K562 (cell line): ENCODE measurements around the gene ADAP1. TPM values are rescaled to one million over a fixed set of nuclear protein-coding genes. Genes with fewer than 3 reads are reported as not detected.

Experiments
- ARID3B ChIP-seq: fragments of 250-450 bp; sonication (Bioruptor Pico); IDR thresholded peaks from 2 replicates; pipeline ENCODE4 v1.4.0; 2020; ENCODE audit warnings: borderline replicate concordance
- CTCF ChIP-seq, 3 experiments: IDR thresholded peaks in 2 of 3; conservative IDR thresholded peaks in 1 of 3; 2 replicates each; pipeline ENCODE4 v1.5.1; 2011 to 2012; ENCODE audit warnings: low read length in 3 of 3, mild to moderate bottlenecking in 3 of 3, control low read depth in 2 of 3, improper control_type of control experiment in 1 of 3, inconsistent platforms in 1 of 3, low read depth in 1 of 3, mixed read lengths in 1 of 3, moderate library complexity in 1 of 3; ENCODE audit not compliant: insufficient read depth in 2 of 3
- DACH1 ChIP-seq: fragments of 450-650 bp; IDR thresholded peaks from 2 replicates; pipeline ENCODE4 v1.6.1; 2018; ENCODE audit not compliant: partially characterized antibody
- GTF2B ChIP-seq: IDR thresholded peaks from 2 replicates; pipeline ENCODE4 v1.6.1; 2011; ENCODE audit not compliant: insufficient read length; ENCODE audit errors: extremely low read depth
- HDAC8 ChIP-seq: fragments of 450-650 bp; IDR thresholded peaks from 2 replicates; pipeline ENCODE4 v1.6.1; 2016; ENCODE audit warnings: mild to moderate bottlenecking, missing genetic modification characterization, moderate library complexity, missing compliant biosample characterization
- HMG20B ChIP-seq: fragments of 250-450 bp; sonication (Bioruptor Pico); IDR thresholded peaks from 2 replicates; pipeline ENCODE4 v1.5.0; 2021; ENCODE audit warnings: mild to moderate bottlenecking
- KDM5B ChIP-seq: fragments of 200-600 bp; sonication (generic); IDR thresholded peaks from 2 replicates; pipeline ENCODE4 v1.6.1; 2012; ENCODE audit warnings: low read depth, mild to moderate bottlenecking, moderate library complexity, low read length, control low read depth, inconsistent platforms; ENCODE audit not compliant: insufficient replicate concordance
- MAX ChIP-seq: sonication (generic); formaldehyde crosslinking; IDR thresholded peaks from 2 replicates; pipeline ENCODE4 v1.9.0; 2022; ENCODE audit warnings: mild to moderate bottlenecking, missing genetic modification reagents
- MTF1 ChIP-seq: fragments of 250-450 bp; sonication (Bioruptor Pico); IDR thresholded peaks from 2 replicates; pipeline ENCODE4 v1.9.0; 2021; ENCODE audit warnings: moderate library complexity, mild to moderate bottlenecking, inconsistent platforms, borderline replicate concordance
- NONO ChIP-seq, 2 experiments: fragments of 200-400 bp in 1 of 2; fragments of 450-650 bp in 1 of 2; formaldehyde crosslinking in 1 of 2; IDR thresholded peaks; 2 replicates each; pipeline ENCODE4 v1.6.1; 2017; ENCODE audit warnings: low read depth in 2 of 2, mild to moderate bottlenecking in 2 of 2, moderate library complexity in 2 of 2, low read length in 1 of 2
- SIN3A ChIP-seq, 2 experiments: fragments of 150-350 bp in 1 of 2; IDR thresholded peaks; 2 replicates each; pipeline ENCODE4 v1.6.1; 2011 to 2016; ENCODE audit warnings: borderline replicate concordance in 2 of 2, low read depth in 2 of 2, low read length in 2 of 2, mild to moderate bottlenecking in 2 of 2, moderate library complexity in 2 of 2; ENCODE audit not compliant: control insufficient read depth in 1 of 2
- TBL1XR1 ChIP-seq, 2 experiments: IDR thresholded peaks; 2 replicates each; pipeline ENCODE4 v1.6.1; 2012; ENCODE audit warnings: improper control_type of control experiment in 2 of 2, low read length in 2 of 2, mild to moderate bottlenecking in 1 of 2
- TSHZ1 ChIP-seq: fragments of 250-450 bp; sonication (Bioruptor Pico); IDR thresholded peaks from 2 replicates; pipeline ENCODE4 v1.4.0; 2020; ENCODE audit warnings: mild to moderate bottlenecking, moderate library complexity
- ZNF395 ChIP-seq: fragments of 200-800 bp; sonication (Bioruptor generic); IDR thresholded peaks from 2 replicates; pipeline ENCODE4 v1.6.1; 2017; ENCODE audit warnings: missing genetic modification characterization, missing compliant biosample characterization
- ZNF408 ChIP-seq: fragments of 250-450 bp; sonication (Bioruptor Pico); IDR thresholded peaks from 2 replicates; pipeline ENCODE4 v1.4.0; 2020; ENCODE audit warnings: low read depth, mild to moderate bottlenecking, moderate library complexity
- ZNF778 ChIP-seq: fragments of 450-650 bp; formaldehyde crosslinking; IDR thresholded peaks from 2 replicates; pipeline ENCODE4 v1.4.0; 2020; ENCODE audit warnings: mild to moderate bottlenecking, moderate library complexity
- polyA plus RNA-seq, 8 experiments: library from polyadenylated mRNA; depleted of rRNA in 4 of 8; stranded (reverse) in 5 of 8; unstranded in 3 of 8; fragments of >200 nt; fragmentation: Nextera tagmentation in 2 of 8; fragmentation: Illumina TruSeq in 1 of 8; extraction: Ambion mirVana in 2 of 8; extraction: Trizol in 1 of 8; gene quantifications; 2 replicates each; pipeline versions ENCODE4 v1.2.1 to v1.2.3, GENCODE V29; 2011 to 2014; ENCODE audit warnings: inconsistent platforms in 1 of 8, missing spikeins in 1 of 8
- total RNA-seq, 7 experiments: library from RNA; depleted of rRNA in 6 of 7; stranded (reverse); fragments of >200 nt in 6 of 7; fragmentation: Illumina TruSeq in 2 of 7; extraction: Trizol in 2 of 7; gene quantifications; 2 replicates each; pipeline versions ENCODE4 v1.2.1 to v1.2.3, GENCODE V29; 2011 to 2021; ENCODE audit warnings: low replicate concordance in 1 of 7

Gene ADAP1
- total and polyA plus RNA-seq, 9 of the 15 experiments (the other 6 are each of a cell fraction or from before 2014, with no cell fraction given): 0.27 to 1.4 (median 0.52) TPM; not detected in 3

- TF ChIP-seq SIN3A (IDR thresholded peaks at IDR 0.05; ENCODE audit: borderline replicate concordance in 2 of 2, control insufficient read depth in 1 of 2, low read depth in 2 of 2, low read length in 2 of 2) (peak in 1 of 2 experiments; percentile 91; a peak in 1 of 4 replicates), ARID3B (no peak), HDAC8 (tag) (no peak), KDM5B (no peak), GTF2B (no peak), NONO (IDR thresholded peaks at IDR 0.05; ENCODE audit: low read depth in 2 of 2, low read length in 1 of 2) (no peak), MTF1 (no peak), CTCF (IDR thresholded peaks at IDR 0.05 in 2 of 3, conservative IDR thresholded peaks at IDR 0.05 in 1 of 3; ENCODE audit: insufficient read depth in 2 of 3, low read depth in 1 of 3, low read length in 3 of 3) (peak; percentile 92 to 97 (median 94)), ZNF395 (CRISPR knock-in tag) (peak; percentile 89), DACH1 (no peak), TSHZ1 (CRISPR knock-in tag) (no peak), TBL1XR1 (IDR thresholded peaks at IDR 0.05; ENCODE audit: low read length in 2 of 2) (peak in 1 of 2 experiments; percentile 39; a peak in 2 of 4 replicates), ZNF408 (CRISPR knock-in tag) (no peak), HMG20B (no peak), ZNF778 (CRISPR knock-in tag) (no peak), MAX (peak; percentile 100)
These were observed 81.0 kb downstream of the ADAP1 start (continued) for GRCh38 chr7:873367-874002.
